ENCODE data around the gene HOXC9.

The HOXC9 gene

GRCh38 chr12:54002278-54002914 lies 2.4 kb downstream of the HOXC9 start:
- DNase-seq = no peak

- no peak for DNase-seq
These were observed 3.0 kb downstream of the HOXC9 start for GRCh38 chr12:54002915-54003389.

GRCh38 chr12:54003625-54004024 lies 3.7 kb downstream of the HOXC9 start:
- no peak for DNase-seq

- DNase-seq = no peak
These were observed 4.3 kb downstream of the HOXC9 start for GRCh38 chr12:54004063-54004840.

- DNase-seq = no peak
These were observed 5.0 kb downstream of the HOXC9 start for GRCh38 chr12:54004841-54005530.

GRCh38 chr12:54005531-54005852 lies 5.5 kb downstream of the HOXC9 start:
- DNase-seq = no peak

GRCh38 chr12:54005853-54006558 lies 6.0 kb downstream of the HOXC9 start:
- peak; percentile 94 for DNase-seq

GRCh38 chr12:54006559-54007220 lies 6.7 kb downstream of the HOXC9 start:
- no peak for DNase-seq

GRCh38 chr12:54007538-54008259 lies 7.7 kb downstream of the HOXC9 start:
- DNase-seq = no peak

GRCh38 chr12:54008260-54008552 lies 8.2 kb downstream of the HOXC9 start:
- no peak for DNase-seq

- no peak for DNase-seq
These were observed 9.5 kb downstream of the HOXC9 start for GRCh38 chr12:54009171-54010052.

- no peak for DNase-seq
These were observed 10.4 kb downstream of the HOXC9 start for GRCh38 chr12:54010053-54010971.

- no peak for DNase-seq
These were observed 11.2 kb downstream of the HOXC9 start for GRCh38 chr12:54010972-54011664.

- no peak for DNase-seq
These were observed 11.9 kb downstream of the HOXC9 start for GRCh38 chr12:54011665-54012532.

- no peak for DNase-seq
These were observed 12.9 kb downstream of the HOXC9 start for GRCh38 chr12:54012631-54013409.

- DNase-seq = no peak
These were observed 14.5 kb downstream of the HOXC9 start for GRCh38 chr12:54014377-54015017.
